ENCODE results near the gene IFFO2.
A peak's percentile ranks its signal among the peaks of the same experiment; 100 is the strongest.

IFFO2 gene

GRCh38 chr1:18886003-18886335 is 70.5 kb downstream of the IFFO2 start:
- ATAC-seq = peak; percentile 64
- TF ChIP-seq POU6F1 (CRISPR knock-in tag; IDR thresholded peaks at IDR 0.05; ENCODE audit: borderline replicate concordance, low read depth) (no peak), PPARA (CRISPR knock-in tag; IDR thresholded peaks at IDR 0.05; ENCODE audit: borderline replicate concordance) (no peak), TOX (CRISPR knock-in tag; IDR thresholded peaks at IDR 0.05; ENCODE audit: borderline replicate concordance) (no peak), SNAI2 (CRISPR knock-in tag; IDR thresholded peaks at IDR 0.05) (no peak), TSHZ2 (CRISPR knock-in tag; IDR thresholded peaks at IDR 0.05) (no peak), ESRRG (CRISPR knock-in tag; IDR thresholded peaks at IDR 0.05) (no peak)

- no peak for ATAC-seq
- TF ChIP-seq PPARA (CRISPR knock-in tag; IDR thresholded peaks at IDR 0.05; ENCODE audit: borderline replicate concordance) = no peak
- no peak for TF ChIP-seq GLIS3 (CRISPR knock-in tag; IDR thresholded peaks at IDR 0.05)
- TF ChIP-seq ZNF8 (CRISPR knock-in tag; IDR thresholded peaks at IDR 0.05) = no peak
- no peak for TF ChIP-seq SNAI2 (CRISPR knock-in tag; IDR thresholded peaks at IDR 0.05)
- no peak for TF ChIP-seq ISL1 (CRISPR knock-in tag; IDR thresholded peaks at IDR 0.05)
- TF ChIP-seq OSR1 (CRISPR knock-in tag; IDR thresholded peaks at IDR 0.05) = no peak
- TF ChIP-seq ZFP3 (CRISPR knock-in tag; IDR thresholded peaks at IDR 0.05) = no peak
- no peak for TF ChIP-seq RARB (CRISPR knock-in tag; IDR thresholded peaks at IDR 0.05)
- no peak for TF ChIP-seq ZNF565 (CRISPR knock-in tag; conservative IDR thresholded peaks at IDR 0.05; ENCODE audit: low read depth)
- no peak for TF ChIP-seq CREB5 (CRISPR knock-in tag; IDR thresholded peaks at IDR 0.05; ENCODE audit: low read depth)
- no peak for TF ChIP-seq PATZ1 (CRISPR knock-in tag; IDR thresholded peaks at IDR 0.05; ENCODE audit: borderline replicate concordance)
- no peak for TF ChIP-seq ZFP30 (CRISPR knock-in tag; IDR thresholded peaks at IDR 0.05)
- no peak for TF ChIP-seq TCF4 (CRISPR knock-in tag; IDR thresholded peaks at IDR 0.05; ENCODE audit: borderline replicate concordance)
- TF ChIP-seq ARNTL (CRISPR knock-in tag; IDR thresholded peaks at IDR 0.05; ENCODE audit: borderline replicate concordance, low read depth) = no peak
Observed at GRCh38 chr1:18885311-18886002, 71.0 kb downstream of the IFFO2 start.

- ATAC-seq = no peak
- TF ChIP-seq SNAI2 (CRISPR knock-in tag; IDR thresholded peaks at IDR 0.05) = no peak
- TF ChIP-seq TCF4 (CRISPR knock-in tag; IDR thresholded peaks at IDR 0.05; ENCODE audit: borderline replicate concordance) = no peak
- TF ChIP-seq CSDC2 (CRISPR knock-in tag; IDR thresholded peaks at IDR 0.05) = no peak
- TF ChIP-seq BACH2 (CRISPR knock-in tag; IDR thresholded peaks at IDR 0.05; ENCODE audit: borderline replicate concordance) = no peak
- no peak for TF ChIP-seq CREB5 (CRISPR knock-in tag; IDR thresholded peaks at IDR 0.05; ENCODE audit: low read depth)
- no peak for TF ChIP-seq ZNF8 (CRISPR knock-in tag; IDR thresholded peaks at IDR 0.05)
- TF ChIP-seq GLIS3 (CRISPR knock-in tag; IDR thresholded peaks at IDR 0.05) = no peak
- no peak for TF ChIP-seq OSR1 (CRISPR knock-in tag; IDR thresholded peaks at IDR 0.05)
- no peak for TF ChIP-seq ZFP3 (CRISPR knock-in tag; IDR thresholded peaks at IDR 0.05)
- no peak for TF ChIP-seq ZC3H10 (CRISPR knock-in tag; IDR thresholded peaks at IDR 0.05)
- TF ChIP-seq RARB (CRISPR knock-in tag; IDR thresholded peaks at IDR 0.05) = no peak
- TF ChIP-seq POU6F1 (CRISPR knock-in tag; IDR thresholded peaks at IDR 0.05; ENCODE audit: borderline replicate concordance, low read depth) = no peak
- no peak for TF ChIP-seq ZNF70 (CRISPR knock-in tag; IDR thresholded peaks at IDR 0.05)
- no peak for TF ChIP-seq TOX (CRISPR knock-in tag; IDR thresholded peaks at IDR 0.05; ENCODE audit: borderline replicate concordance)
- TF ChIP-seq CSRNP3 (CRISPR knock-in tag; IDR thresholded peaks at IDR 0.05) = no peak
- no peak for TF ChIP-seq PATZ1 (CRISPR knock-in tag; IDR thresholded peaks at IDR 0.05; ENCODE audit: borderline replicate concordance)
Observed at GRCh38 chr1:18884727-18885126, 71.7 kb downstream of the IFFO2 start.
